SK-N-MC (cell line): ENCODE results near the gene STRADB.

Experiments
- DNase-seq: peaks from one replicate; pipeline ENCODE4 v3.0.0-alpha.2; 2011; ENCODE audit warnings: low read depth, low spot score
- H3K27ac ChIP-seq: fragments of 200-600 bp; sonication (generic); 2 replicates; pipeline ENCODE4 v1.5.1; 2016; ENCODE audit warnings: mixed run types
- H3K36me3 ChIP-seq: fragments of 200-600 bp; sonication (generic); 2 replicates; pipeline ENCODE4 v1.6.1; 2017; ENCODE audit warnings: antibody characterized with exemption, low read length, mixed read lengths; ENCODE audit not compliant: insufficient read depth
- H3K4me3 ChIP-seq: fragments of 200-600 bp; sonication (generic); 2 replicates; pipeline ENCODE4 v1.5.1; 2016
- H3K9ac ChIP-seq: fragments of 200-600 bp; sonication (generic); 2 replicates; pipeline ENCODE4 v1.8.0; 2017; ENCODE audit warnings: mixed run types, mixed read lengths; ENCODE audit not compliant: insufficient read length
- H3K9me3 ChIP-seq: fragments of 200-600 bp; sonication (generic); 2 replicates; pipeline ENCODE4 v1.6.1; 2017; ENCODE audit warnings: low read depth, mild to moderate bottlenecking, antibody characterized with exemption, low read length, moderate library complexity, mixed read lengths
- EZH2 ChIP-seq: fragments of 200-600 bp; sonication (generic); IDR thresholded peaks from one replicate; pipeline ENCODE4 v1.6.1; 2017; ENCODE audit warnings: antibody characterized with exemption
- FOXP2 ChIP-seq: optimal IDR thresholded peaks from 2 replicates; pipeline ENCODE3; 2011; ENCODE audit warnings: mild to moderate bottlenecking, moderate library complexity; ENCODE audit not compliant: insufficient read depth; ENCODE audit errors: extremely low read length, control extremely low read depth
- POLR2AphosphoS5 ChIP-seq: IDR thresholded peaks from 2 replicates; pipeline ENCODE4 v1.6.1; 2012; ENCODE audit warnings: mild to moderate bottlenecking, low read depth, low read length, borderline replicate concordance

STRADB gene

GRCh38 chr2:201452058-201452921 is 750 bp downstream of the STRADB start:
- H3K36me3 ChIP-seq = no peaks in the 10 kb centered on the region
- TF ChIP-seq EZH2 (no peak), FOXP2 (no peak), POLR2AphosphoS5 (no peak)
- peak overlapping the region; percentile 96 for H3K4me3 ChIP-seq
- H3K9ac ChIP-seq = peak overlapping the region; percentile 63
- H3K27ac ChIP-seq = no peak overlapping the region
- H3K9me3 ChIP-seq = no peaks in the 10 kb centered on the region
- DNase-seq = no peak

GRCh38 chr2:201452922-201453643 is 1.5 kb downstream of the STRADB start:
- H3K9me3 ChIP-seq = no peaks in the 10 kb centered on the region
- no peak for DNase-seq
- H3K9ac ChIP-seq = no peak overlapping the region
- TF ChIP-seq POLR2AphosphoS5 (no peak), FOXP2 (no peak), EZH2 (no peak)
- H3K4me3 ChIP-seq = peak overlapping the region; percentile 96
- no peak overlapping the region for H3K27ac ChIP-seq
- H3K36me3 ChIP-seq = no peaks in the 10 kb centered on the region

- Histone ChIP-seq H3K9ac (no peak overlapping the region), H3K9me3 (peaks cover 10% of the 10 kb centered on the region; the same call in 1 of the 2 replicates), H3K36me3 (peaks cover 5% of the 10 kb centered on the region; the same call in 1 of the 2 replicates), H3K27ac (no peak overlapping the region), H3K4me3 (no peak overlapping the region)
- TF ChIP-seq FOXP2 (no peak), EZH2 (no peak)
- no peak for DNase-seq
Measured at GRCh38 chr2:201458381-201458780, 6.8 kb downstream of the STRADB start.

GRCh38 chr2:201460532-201460931 is 9.0 kb downstream of the STRADB start:
- TF ChIP-seq FOXP2 (no peak), POLR2AphosphoS5 (no peak), EZH2 (no peak)
- DNase-seq = no peak
- H3K27ac ChIP-seq = no peak overlapping the region
- H3K4me3 ChIP-seq = no peak overlapping the region
- peaks cover 5% of the 10 kb centered on the region; the same call in 1 of the 2 replicates for H3K36me3 ChIP-seq
- H3K9me3 ChIP-seq = peaks cover 10% of the 10 kb centered on the region; the same call in 1 of the 2 replicates
- no peak overlapping the region for H3K9ac ChIP-seq

GRCh38 chr2:201464547-201464946 is 13.0 kb downstream of the STRADB start:
- no peak overlapping the region for H3K4me3 ChIP-seq
- peaks cover 10% of the 10 kb centered on the region; the same call in 1 of the 2 replicates for H3K9me3 ChIP-seq
- H3K9ac ChIP-seq = no peak overlapping the region
- peaks cover 5% of the 10 kb centered on the region; the same call in 1 of the 2 replicates for H3K36me3 ChIP-seq
- no peak for DNase-seq
- no peak overlapping the region for H3K27ac ChIP-seq
- TF ChIP-seq POLR2AphosphoS5 = no peak
- TF ChIP-seq FOXP2 = no peak

- no peak overlapping the region for H3K9ac ChIP-seq
- H3K27ac ChIP-seq = no peak overlapping the region
- no peak for DNase-seq
- H3K36me3 ChIP-seq = peaks cover 2% of the 10 kb centered on the region; the same call in 1 of the 2 replicates
- no peak for TF ChIP-seq FOXP2
- no peak for TF ChIP-seq EZH2
- no peak for TF ChIP-seq POLR2AphosphoS5
- peaks cover 8% of the 10 kb centered on the region; the same call in 1 of the 2 replicates for H3K9me3 ChIP-seq
- H3K4me3 ChIP-seq = no peak overlapping the region
Measured at GRCh38 chr2:201465524-201465971, 14.0 kb downstream of the STRADB start.

- no peaks in the 10 kb centered on the region for H3K36me3 ChIP-seq
- H3K9ac ChIP-seq = no peak overlapping the region
- H3K4me3 ChIP-seq = no peak overlapping the region
- DNase-seq = no peak
- peaks cover 7% of the 10 kb centered on the region; the same call in 1 of the 2 replicates for H3K9me3 ChIP-seq
- no peak for TF ChIP-seq EZH2
- no peak for TF ChIP-seq POLR2AphosphoS5
- no peak for TF ChIP-seq FOXP2
- H3K27ac ChIP-seq = no peak overlapping the region
Measured at GRCh38 chr2:201466050-201466675, 14.6 kb downstream of the STRADB start.

GRCh38 chr2:201467666-201468065 is 16.1 kb downstream of the STRADB start:
- Histone ChIP-seq H3K36me3 (no peaks in the 10 kb centered on the region), H3K27ac (no peak overlapping the region), H3K4me3 (no peak overlapping the region), H3K9ac (no peak overlapping the region), H3K9me3 (no peaks in the 10 kb centered on the region)
- DNase-seq = no peak
- TF ChIP-seq EZH2 (no peak), POLR2AphosphoS5 (no peak), FOXP2 (no peak)
